ENCODE data around the gene GPRIN3. TPM values are rescaled to one million over a fixed set of nuclear protein-coding genes. Genes with fewer than 3 reads are reported as not detected.
"Not testable (repeated sequence)": the region's sequence is repeated elsewhere in the genome, so short reads cannot be mapped to it uniquely, and the experiment has no call there.

The GPRIN3 gene
- total RNA-seq, 1 donor from 2014 or later: 0.10 TPM

- H3K4me3 Mint-ChIP-seq (ENCODE audit: unreplicated experiment): no peak overlapping the region
- no peak for DNase-seq (ENCODE audit: low spot score)
- H3K4me1 Mint-ChIP-seq (ENCODE audit: low read depth): no peaks in the 10 kb centered on the region
Measured at GRCh38 chr4:89257376-89257775, 50.2 kb downstream of the GPRIN3 start.

GRCh38 chr4:89256203-89256800 lies 51.3 kb downstream of the GPRIN3 start:
- TF ChIP-seq, protein P1, sequence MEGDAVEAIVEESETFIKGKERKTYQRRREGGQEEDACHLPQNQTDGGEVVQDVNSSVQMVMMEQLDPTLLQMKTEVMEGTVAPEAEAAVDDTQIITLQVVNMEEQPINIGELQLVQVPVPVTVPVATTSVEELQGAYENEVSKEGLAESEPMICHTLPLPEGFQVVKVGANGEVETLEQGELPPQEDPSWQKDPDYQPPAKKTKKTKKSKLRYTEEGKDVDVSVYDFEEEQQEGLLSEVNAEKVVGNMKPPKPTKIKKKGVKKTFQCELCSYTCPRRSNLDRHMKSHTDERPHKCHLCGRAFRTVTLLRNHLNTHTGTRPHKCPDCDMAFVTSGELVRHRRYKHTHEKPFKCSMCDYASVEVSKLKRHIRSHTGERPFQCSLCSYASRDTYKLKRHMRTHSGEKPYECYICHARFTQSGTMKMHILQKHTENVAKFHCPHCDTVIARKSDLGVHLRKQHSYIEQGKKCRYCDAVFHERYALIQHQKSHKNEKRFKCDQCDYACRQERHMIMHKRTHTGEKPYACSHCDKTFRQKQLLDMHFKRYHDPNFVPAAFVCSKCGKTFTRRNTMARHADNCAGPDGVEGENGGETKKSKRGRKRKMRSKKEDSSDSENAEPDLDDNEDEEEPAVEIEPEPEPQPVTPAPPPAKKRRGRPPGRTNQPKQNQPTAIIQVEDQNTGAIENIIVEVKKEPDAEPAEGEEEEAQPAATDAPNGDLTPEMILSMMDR (IDR thresholded peaks at IDR 0.05): no peak
- H3K27me3 Mint-ChIP-seq (ENCODE audit: low read depth): peaks cover 9% of the 10 kb centered on the region
- no peaks in the 10 kb centered on the region for H3K4me1 Mint-ChIP-seq (ENCODE audit: low read depth)
- DNase-seq (ENCODE audit: low spot score): no peak
- H3K36me3 Mint-ChIP-seq (ENCODE audit: low read depth): no peaks in the 10 kb centered on the region
- no peak overlapping the region for H3K27ac Mint-ChIP-seq (ENCODE audit: unreplicated experiment)
- H3K4me3 Mint-ChIP-seq (ENCODE audit: unreplicated experiment): no peak overlapping the region
- no peaks in the 10 kb centered on the region for H3K9me3 Mint-ChIP-seq (ENCODE audit: low read depth)

More at GRCh38 chr4:89257376-89257775, 50.2 kb downstream of the GPRIN3 start:
- Mint-ChIP-seq H3K27ac (ENCODE audit: unreplicated experiment) (no peak overlapping the region), H3K36me3 (ENCODE audit: low read depth) (no peaks in the 10 kb centered on the region), H3K9me3 (ENCODE audit: low read depth) (no peaks in the 10 kb centered on the region), H3K27me3 (ENCODE audit: low read depth) (peaks cover 7% of the 10 kb centered on the region)
- TF ChIP-seq, protein P1 (IDR thresholded peaks at IDR 0.05): no peak

DNA sequence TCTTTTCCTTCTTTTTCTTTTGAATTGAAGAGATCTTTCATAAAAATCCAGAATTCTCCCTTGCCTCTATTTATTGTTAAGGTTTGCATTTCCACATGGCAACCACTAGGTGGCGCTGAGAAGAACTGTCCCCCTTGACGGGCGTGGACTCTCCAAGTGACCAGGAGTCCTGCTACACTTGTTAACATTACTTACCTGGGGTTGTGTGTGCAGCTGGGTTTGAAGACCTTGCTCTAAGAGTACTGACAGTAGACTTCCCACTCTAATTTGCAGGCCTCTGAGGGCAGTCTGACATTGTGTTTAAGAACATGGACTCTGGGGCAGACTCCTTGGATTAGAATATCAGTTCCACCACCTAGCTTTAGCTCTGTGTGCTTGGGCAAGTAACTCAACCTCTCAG lies 52.8 kb downstream of the GPRIN3 start:
- DNase-seq (ENCODE audit: low spot score): no peak
- peaks cover 9% of the 10 kb centered on the region for H3K27me3 Mint-ChIP-seq (ENCODE audit: low read depth)

GRCh38 chr4:89254347-89254746 lies 53.3 kb downstream of the GPRIN3 start:
- H3K4me1 Mint-ChIP-seq (ENCODE audit: low read depth); H3K27ac Mint-ChIP-seq (ENCODE audit: unreplicated experiment); H3K4me3 Mint-ChIP-seq (ENCODE audit: unreplicated experiment); H3K36me3 Mint-ChIP-seq (ENCODE audit: low read depth); H3K9me3 Mint-ChIP-seq (ENCODE audit: low read depth); DNase-seq (ENCODE audit: low spot score): not testable (repeated sequence)
- peaks cover 11% of the 10 kb centered on the region for H3K27me3 Mint-ChIP-seq (ENCODE audit: low read depth)

More for the DNA sequence above, 52.8 kb downstream of the GPRIN3 start:
- H3K4me3 Mint-ChIP-seq (ENCODE audit: unreplicated experiment): no peak overlapping the region
- no peak overlapping the region for H3K27ac Mint-ChIP-seq (ENCODE audit: unreplicated experiment)
- H3K36me3 Mint-ChIP-seq (ENCODE audit: low read depth): no peaks in the 10 kb centered on the region
- no peaks in the 10 kb centered on the region for H3K9me3 Mint-ChIP-seq (ENCODE audit: low read depth)
- TF ChIP-seq, protein P1 (IDR thresholded peaks at IDR 0.05): peak; percentile 82
- no peaks in the 10 kb centered on the region for H3K4me1 Mint-ChIP-seq (ENCODE audit: low read depth)

- Mint-ChIP-seq H3K4me3 (ENCODE audit: unreplicated experiment) (no peak overlapping the region), H3K4me1 (ENCODE audit: low read depth) (no peaks in the 10 kb centered on the region), H3K9me3 (ENCODE audit: low read depth) (no peaks in the 10 kb centered on the region), H3K36me3 (ENCODE audit: low read depth) (no peaks in the 10 kb centered on the region), H3K27ac (ENCODE audit: unreplicated experiment) (no peak overlapping the region), H3K27me3 (ENCODE audit: low read depth) (peaks cover 11% of the 10 kb centered on the region)
- TF ChIP-seq, protein P1 (IDR thresholded peaks at IDR 0.05): no peak
- DNase-seq (ENCODE audit: low spot score): no peak
Measured at GRCh38 chr4:89253935-89254334, 53.7 kb downstream of the GPRIN3 start.

GRCh38 chr4:89253311-89253710 lies 54.3 kb downstream of the GPRIN3 start:
- Mint-ChIP-seq H3K27ac (ENCODE audit: unreplicated experiment) (no peak overlapping the region), H3K4me3 (ENCODE audit: unreplicated experiment) (no peak overlapping the region), H3K27me3 (ENCODE audit: low read depth) (peaks cover 11% of the 10 kb centered on the region), H3K4me1 (ENCODE audit: low read depth) (no peaks in the 10 kb centered on the region), H3K36me3 (ENCODE audit: low read depth) (no peaks in the 10 kb centered on the region), H3K9me3 (ENCODE audit: low read depth) (no peaks in the 10 kb centered on the region)
- TF ChIP-seq, protein P1 (IDR thresholded peaks at IDR 0.05): no peak
- no peak for DNase-seq (ENCODE audit: low spot score)
